Measurements from ENCODE around the gene B4GALNT4.

Gene B4GALNT4

DNA sequence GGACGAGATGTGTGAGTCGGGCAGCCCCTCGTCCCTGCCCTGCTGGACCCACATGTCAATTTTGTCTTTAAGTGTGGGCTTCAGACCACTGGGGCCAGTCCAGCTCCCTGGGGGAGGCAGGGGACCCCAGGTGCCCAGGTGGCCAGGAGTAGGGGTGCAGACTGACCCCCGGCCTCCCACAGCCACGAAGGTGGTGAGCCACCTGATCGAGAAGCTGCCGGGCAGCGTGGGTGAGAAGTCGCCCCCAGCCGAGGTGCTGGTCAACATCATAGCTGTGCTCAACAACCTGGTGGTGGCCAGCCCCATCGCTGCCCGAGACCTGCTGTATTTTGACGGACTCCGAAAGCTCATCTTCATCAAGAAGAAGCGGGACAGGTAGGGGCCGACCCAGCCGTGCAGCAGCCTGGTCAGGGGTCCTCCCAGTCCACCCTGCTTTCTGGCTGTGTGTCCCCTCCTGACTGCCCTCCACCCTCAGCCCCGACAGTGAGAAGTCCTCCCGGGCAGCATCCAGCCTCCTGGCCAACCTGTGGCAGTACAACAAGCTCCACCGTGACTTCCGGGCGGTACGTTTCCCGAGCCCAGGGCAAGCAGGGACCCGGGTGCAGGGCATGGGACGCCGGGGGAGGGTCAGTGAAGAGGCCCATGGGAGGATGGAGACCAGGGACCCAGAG, 34.6 kb downstream of the B4GALNT4 start:
- no peak for DNase-seq
- H3K36me3 ChIP-seq (ENCODE audit: control insufficient read depth in 1 of 2, insufficient read depth in 2 of 2, low read depth in 1 of 2, low read length in 2 of 2): peaks cover 0 to 44% of the 10 kb centered on the region in 2 experiments
- H3K9me3 ChIP-seq (ENCODE audit: control insufficient read depth, low read length): no peaks in the 10 kb centered on the region

GRCh38 chr11:404551-405264, 35.4 kb downstream of the B4GALNT4 start:
- peaks cover 0 to 7% of the 10 kb centered on the region in 2 experiments for H3K27me3 ChIP-seq (ENCODE audit: control insufficient read depth in 1 of 2, insufficient read depth in 1 of 2, low read length in 2 of 2)
- H3K79me1 ChIP-seq (replicated peaks; ENCODE audit: low read length, poor library complexity, severe bottlenecking): peaks cover 4% of the 10 kb centered on the region
- no peak overlapping the region for H3K4me2 ChIP-seq (ENCODE audit: low read length, poor library complexity, severe bottlenecking)
- peaks cover 39% of the 10 kb centered on the region for H3K4me1 ChIP-seq (ENCODE audit: control insufficient read depth, insufficient read depth, low read depth, low read length)
- H3K4me3 ChIP-seq (ENCODE audit: insufficient read depth in 1 of 2, low read depth in 1 of 2, low read length in 2 of 2): peak overlapping the region in 1 of 2 experiments; percentile 82
- H3K9me3 ChIP-seq (ENCODE audit: control insufficient read depth, low read length): no peaks in the 10 kb centered on the region
- no peak overlapping the region for H3K14ac ChIP-seq (ENCODE audit: low read length in 2 of 2)
- no peak overlapping the region for H2BK15ac ChIP-seq (ENCODE audit: low read depth, poor library complexity, severe bottlenecking)
- no peak overlapping the region for H3K23ac ChIP-seq (ENCODE audit: low read length in 2 of 2)
- 98% methylated on average over 14 of the region's 14 CpGs for WGBS
- no peak overlapping the region for H4K8ac ChIP-seq (ENCODE audit: low read length)
- H3K36me3 ChIP-seq (ENCODE audit: control insufficient read depth in 1 of 2, insufficient read depth in 2 of 2, low read depth in 1 of 2, low read length in 2 of 2): peaks cover 0 to 39% of the 10 kb centered on the region in 2 experiments
- H3K9ac ChIP-seq (ENCODE audit: low read length): peak overlapping the region; percentile 72
- no peak overlapping the region for H3K27ac ChIP-seq (ENCODE audit: low read length, poor library complexity, severe bottlenecking)
- H2BK120ac ChIP-seq (ENCODE audit: low read depth, low read length): no peak overlapping the region
- DNase-seq: no peak
- no peak overlapping the region for H2BK5ac ChIP-seq (ENCODE audit: low read depth, low read length, poor library complexity, severe bottlenecking)
- H4K91ac ChIP-seq (ENCODE audit: low read length): peak overlapping the region; percentile 68
- H3K4ac ChIP-seq (ENCODE audit: low read depth in 1 of 2, low read length in 2 of 2): no peak overlapping the region
- no peak overlapping the region for H2BK12ac ChIP-seq (ENCODE audit: low read length in 2 of 2)
- no peak overlapping the region for H2AFZ ChIP-seq (ENCODE audit: low read depth, low read length)
- H2AK5ac ChIP-seq (ENCODE audit: low read length, severe bottlenecking): peak overlapping the region; percentile 58
- H3K18ac ChIP-seq (ENCODE audit: low read depth in 1 of 2, low read length in 2 of 2): no peak overlapping the region

More for the DNA sequence above, 34.6 kb downstream of the B4GALNT4 start:
- no peak overlapping the region for H2BK5ac ChIP-seq (ENCODE audit: low read depth, low read length, poor library complexity, severe bottlenecking)
- H3K9ac ChIP-seq (ENCODE audit: low read length): no peak overlapping the region
- H2AK5ac ChIP-seq (ENCODE audit: low read length, severe bottlenecking): no peak overlapping the region
- no peak overlapping the region for H4K91ac ChIP-seq (ENCODE audit: low read length)
- H3K27ac ChIP-seq (ENCODE audit: low read length, poor library complexity, severe bottlenecking): no peak overlapping the region
- H4K8ac ChIP-seq (ENCODE audit: low read length): no peak overlapping the region
- peaks cover 0 to under 1% of the 10 kb centered on the region in 2 experiments for H3K27me3 ChIP-seq (ENCODE audit: control insufficient read depth in 1 of 2, insufficient read depth in 1 of 2, low read length in 2 of 2)
- peak overlapping the region; percentile 52 for H2BK15ac ChIP-seq (ENCODE audit: low read depth, poor library complexity, severe bottlenecking)
- H3K4me2 ChIP-seq (ENCODE audit: low read length, poor library complexity, severe bottlenecking): no peak overlapping the region
- no peak overlapping the region for H3K4me3 ChIP-seq (ENCODE audit: insufficient read depth in 1 of 2, low read depth in 1 of 2, low read length in 2 of 2)
- whole genome bisulfite sequencing: 93% methylated on average over 27 of the region's 27 CpGs
- H3K18ac ChIP-seq (ENCODE audit: low read depth in 1 of 2, low read length in 2 of 2): no peak overlapping the region
- H3K23ac ChIP-seq (ENCODE audit: low read length in 2 of 2): no peak overlapping the region
- H3K4ac ChIP-seq (ENCODE audit: low read depth in 1 of 2, low read length in 2 of 2): no peak overlapping the region
- H2BK12ac ChIP-seq (ENCODE audit: low read length in 2 of 2): no peak overlapping the region
- no peak overlapping the region for H2BK120ac ChIP-seq (ENCODE audit: low read depth, low read length)
- peaks cover 4% of the 10 kb centered on the region for H3K79me1 ChIP-seq (replicated peaks; ENCODE audit: low read length, poor library complexity, severe bottlenecking)
- H3K14ac ChIP-seq (ENCODE audit: low read length in 2 of 2): no peak overlapping the region
- H2AFZ ChIP-seq (ENCODE audit: low read depth, low read length): no peak overlapping the region
- H3K4me1 ChIP-seq (ENCODE audit: control insufficient read depth, insufficient read depth, low read depth, low read length): peaks cover 31% of the 10 kb centered on the region

DNA sequence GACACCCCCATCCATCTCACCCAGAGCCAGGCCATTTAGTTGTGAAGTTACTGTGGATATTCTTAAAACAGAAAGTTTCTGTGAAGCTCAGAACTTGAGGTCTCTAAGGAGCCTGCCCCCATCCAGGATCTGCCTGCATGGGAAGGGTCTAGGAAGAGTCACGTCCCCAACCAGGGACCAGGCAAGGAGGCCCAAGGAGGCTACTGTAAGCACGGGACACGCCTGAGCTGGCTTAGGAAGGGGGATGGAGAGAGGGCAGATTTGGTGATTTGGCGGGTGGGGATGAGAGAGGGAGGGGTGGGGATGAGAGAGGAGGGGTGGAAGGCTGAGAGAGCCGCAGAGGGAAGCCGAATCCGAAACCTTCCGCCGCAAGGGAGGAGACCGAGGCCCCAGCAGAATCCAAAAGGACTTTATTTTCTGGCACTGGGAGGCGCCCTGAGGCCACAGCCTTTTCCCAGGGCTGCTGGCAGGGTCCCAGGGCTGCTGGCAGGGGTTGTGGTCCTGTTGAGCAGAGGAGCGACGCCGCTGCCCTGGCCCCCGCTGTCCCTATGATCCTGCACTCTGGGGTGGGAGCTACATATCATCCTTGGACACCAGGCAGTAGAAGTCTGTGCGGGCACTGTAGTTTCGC, 36.1 kb downstream of the B4GALNT4 start:
- 87% methylated on average over 17 of the region's 17 CpGs for WGBS

More for the DNA sequence above, 36.1 kb downstream of the B4GALNT4 start:
- no peak overlapping the region for H4K8ac ChIP-seq (ENCODE audit: low read length)
- H3K4ac ChIP-seq (ENCODE audit: low read depth in 1 of 2, low read length in 2 of 2): no peak overlapping the region
- H3K36me3 ChIP-seq (ENCODE audit: control insufficient read depth in 1 of 2, insufficient read depth in 2 of 2, low read depth in 1 of 2, low read length in 2 of 2): peaks cover 0 to 32% of the 10 kb centered on the region in 2 experiments
- peaks cover 4% of the 10 kb centered on the region for H3K79me1 ChIP-seq (replicated peaks; ENCODE audit: low read length, poor library complexity, severe bottlenecking)
- no peak overlapping the region for H3K23ac ChIP-seq (ENCODE audit: low read length in 2 of 2)
- H4K91ac ChIP-seq (ENCODE audit: low read length): peak overlapping the region; percentile 82
- DNase-seq: no peak
- H3K4me2 ChIP-seq (ENCODE audit: low read length, poor library complexity, severe bottlenecking): no peak overlapping the region
- no peak overlapping the region for H2BK120ac ChIP-seq (ENCODE audit: low read depth, low read length)
- no peak overlapping the region for H3K18ac ChIP-seq (ENCODE audit: low read depth in 1 of 2, low read length in 2 of 2)
- peak overlapping the region; percentile 72 for H3K9ac ChIP-seq (ENCODE audit: low read length)
- H3K9me3 ChIP-seq (ENCODE audit: control insufficient read depth, low read length): no peaks in the 10 kb centered on the region
- peaks cover 46% of the 10 kb centered on the region for H3K4me1 ChIP-seq (ENCODE audit: control insufficient read depth, insufficient read depth, low read depth, low read length)
- H3K27me3 ChIP-seq (ENCODE audit: control insufficient read depth in 1 of 2, insufficient read depth in 1 of 2, low read length in 2 of 2): peaks cover 0 to 7% of the 10 kb centered on the region in 2 experiments
- peak overlapping the region; percentile 87 for H2AK5ac ChIP-seq (ENCODE audit: low read length, severe bottlenecking)
- peak overlapping the region in 1 of 2 experiments; percentile 18 for H2BK12ac ChIP-seq (ENCODE audit: low read length in 2 of 2)
- H2BK15ac ChIP-seq (ENCODE audit: low read depth, poor library complexity, severe bottlenecking): peak overlapping the region; percentile 15
- no peak overlapping the region for H3K14ac ChIP-seq (ENCODE audit: low read length in 2 of 2)
- H2AFZ ChIP-seq (ENCODE audit: low read depth, low read length): no peak overlapping the region
- H3K4me3 ChIP-seq (ENCODE audit: insufficient read depth in 1 of 2, low read depth in 1 of 2, low read length in 2 of 2): peak overlapping the region in 1 of 2 experiments; percentile 82
- no peak overlapping the region for H3K27ac ChIP-seq (ENCODE audit: low read length, poor library complexity, severe bottlenecking)
- no peak overlapping the region for H2BK5ac ChIP-seq (ENCODE audit: low read depth, low read length, poor library complexity, severe bottlenecking)

Data from mesenchymal stem cell (in vitro differentiated cells and primary cell).